BLaER1 (cell line): Measurements from ENCODE around the gene NSMCE3.

ENCODE experiments used
- H3K27ac ChIP-seq: shearing (Covaris generic); formaldehyde crosslinking; 2 replicates; pipeline ENCODE4 v1.8.1; 2022
- H3K27me3 ChIP-seq: shearing (Covaris generic); formaldehyde crosslinking; 2 replicates; pipeline ENCODE4 v1.8.1; 2022
- H3K36me3 ChIP-seq: shearing (Covaris generic); formaldehyde crosslinking; 2 replicates; pipeline ENCODE4 v1.8.1; 2022
- H3K4me1 ChIP-seq: shearing (Covaris generic); formaldehyde crosslinking; 2 replicates; pipeline ENCODE4 v1.8.1; 2022
- H3K4me2 ChIP-seq: shearing (Covaris generic); formaldehyde crosslinking; 2 replicates; pipeline ENCODE4 v1.8.1; 2022
- H3K4me3 ChIP-seq: shearing (Covaris generic); formaldehyde crosslinking; 2 replicates; pipeline ENCODE4 v1.8.1; 2022
- H3K9ac ChIP-seq: shearing (Covaris generic); formaldehyde crosslinking; 2 replicates; pipeline ENCODE4 v1.8.1; 2022
- H3K9me3 ChIP-seq: shearing (Covaris generic); formaldehyde crosslinking; 2 replicates; pipeline ENCODE4 v1.8.1; 2022
- H4K20me1 ChIP-seq: shearing (Covaris generic); formaldehyde crosslinking; 2 replicates; pipeline ENCODE4 v1.8.1; 2022
- Cebpa-rat ChIP-seq: shearing (Covaris generic); IDR thresholded peaks from 2 replicates; pipeline ENCODE4 v1.8.1; 2022

Gene NSMCE3

DNA sequence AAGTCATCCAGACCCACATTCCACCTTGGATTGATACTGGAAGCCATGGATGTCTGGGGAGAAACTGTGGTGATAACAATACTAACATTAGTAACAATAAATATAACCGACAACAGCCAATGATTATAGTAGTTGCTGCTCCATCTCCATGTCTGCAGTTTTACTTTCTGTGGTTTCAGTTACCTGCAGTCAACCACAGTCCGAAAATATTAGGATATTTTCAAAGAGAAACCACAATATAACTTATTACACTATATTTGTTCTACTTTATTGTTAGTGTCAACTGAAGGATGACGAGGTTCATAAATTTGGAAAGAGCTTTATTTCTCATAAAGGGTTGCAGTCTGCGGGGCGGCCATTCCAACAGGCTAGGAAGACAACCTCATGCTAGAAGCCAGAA is 2.6 kb upstream of the NSMCE3 start:
- Histone ChIP-seq H3K27me3 (no peaks in the 10 kb centered on the region), H3K36me3 (no peaks in the 10 kb centered on the region), H3K4me3 (no peak overlapping the region), H3K27ac (no peak overlapping the region), H3K4me1 (peaks cover 42% of the 10 kb centered on the region), H3K4me2 (peak overlapping the region; percentile 5; the same call in 1 of the 2 replicates), H3K9me3 (no peaks in the 10 kb centered on the region), H3K9ac (no peak overlapping the region), H4K20me1 (peaks cover 22% of the 10 kb centered on the region)
- no peak for TF ChIP-seq Cebpa-rat

DNA sequence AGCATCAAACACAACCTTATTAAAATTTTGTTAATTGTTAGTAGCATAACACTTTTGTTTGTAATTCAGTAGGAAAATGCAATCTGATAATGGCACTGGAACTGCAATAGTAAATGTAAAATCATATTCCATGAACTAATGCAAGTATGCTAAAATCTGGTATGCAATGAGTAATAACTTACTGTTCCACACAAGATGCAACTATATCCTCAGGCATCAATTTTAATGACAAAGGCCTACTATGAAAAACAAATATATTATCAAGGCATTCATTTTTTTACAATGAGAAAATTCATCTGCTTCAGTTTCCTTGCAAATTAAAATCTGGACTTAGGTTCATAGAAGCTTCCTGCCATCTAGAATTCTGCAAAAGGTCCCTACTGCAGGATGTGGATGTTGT is 1.4 kb upstream of the NSMCE3 start:
- Histone ChIP-seq H3K4me3 (no peak overlapping the region), H3K4me1 (peaks cover 53% of the 10 kb centered on the region), H3K27ac (no peak overlapping the region), H3K9ac (peak overlapping the region; percentile 92; the same call in 1 of the 2 replicates), H3K4me2 (peak overlapping the region; percentile 81), H3K27me3 (no peaks in the 10 kb centered on the region), H4K20me1 (peaks cover 34% of the 10 kb centered on the region), H3K36me3 (no peaks in the 10 kb centered on the region), H3K9me3 (no peaks in the 10 kb centered on the region)
- no peak for TF ChIP-seq Cebpa-rat

- no peak for TF ChIP-seq Cebpa-rat
- no peaks in the 10 kb centered on the region for H3K36me3 ChIP-seq
- peak overlapping the region; percentile 90 for H3K27ac ChIP-seq
- H3K9me3 ChIP-seq = no peaks in the 10 kb centered on the region
- peaks cover 38% of the 10 kb centered on the region for H4K20me1 ChIP-seq
- H3K4me2 ChIP-seq = peak overlapping the region; percentile 81
- H3K27me3 ChIP-seq = no peaks in the 10 kb centered on the region
- peaks cover 53% of the 10 kb centered on the region for H3K4me1 ChIP-seq
- H3K4me3 ChIP-seq = peak overlapping the region; percentile 92
- peak overlapping the region; percentile 92 for H3K9ac ChIP-seq
Measured at GRCh38 chr15:29270169-29270955, 740 bp upstream of the NSMCE3 start.

GRCh38 chr15:29268706-29269484 is 727 bp downstream of the NSMCE3 start:
- peak overlapping the region; percentile 92 for H3K9ac ChIP-seq
- no peak for TF ChIP-seq Cebpa-rat
- H3K9me3 ChIP-seq = no peaks in the 10 kb centered on the region
- no peaks in the 10 kb centered on the region for H3K27me3 ChIP-seq
- no peaks in the 10 kb centered on the region for H3K36me3 ChIP-seq
- H3K4me3 ChIP-seq = peak overlapping the region; percentile 92
- peaks cover 53% of the 10 kb centered on the region for H3K4me1 ChIP-seq
- H3K27ac ChIP-seq = peak overlapping the region; percentile 90
- peak overlapping the region; percentile 92 for H3K4me2 ChIP-seq
- H4K20me1 ChIP-seq = peaks cover 38% of the 10 kb centered on the region

DNA sequence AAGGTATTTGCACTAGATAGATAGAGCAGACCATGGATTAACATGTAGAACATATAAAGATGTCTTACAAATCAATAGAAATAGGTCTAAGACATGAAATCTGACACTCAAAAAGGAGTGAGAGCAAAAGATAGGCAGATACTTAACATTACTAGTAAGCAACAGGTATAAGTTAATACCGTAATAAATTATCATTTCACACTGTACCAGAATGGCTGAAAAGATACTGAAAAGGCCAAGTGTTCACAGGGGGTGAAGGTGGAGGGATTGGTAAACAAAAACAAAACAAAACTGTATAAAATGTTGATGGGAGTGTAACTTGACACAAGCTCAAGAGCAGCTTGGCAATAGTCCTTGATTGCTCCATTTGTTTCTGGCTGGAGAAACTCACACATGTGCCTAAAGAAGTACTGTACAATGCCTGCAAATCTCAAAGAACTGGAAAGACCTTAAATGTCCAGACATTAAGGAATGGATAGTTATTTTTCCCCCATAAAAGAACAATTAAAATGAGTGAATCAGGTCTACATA is 3.5 kb downstream of the NSMCE3 start:
- H3K4me2 ChIP-seq = no peak overlapping the region

DNA sequence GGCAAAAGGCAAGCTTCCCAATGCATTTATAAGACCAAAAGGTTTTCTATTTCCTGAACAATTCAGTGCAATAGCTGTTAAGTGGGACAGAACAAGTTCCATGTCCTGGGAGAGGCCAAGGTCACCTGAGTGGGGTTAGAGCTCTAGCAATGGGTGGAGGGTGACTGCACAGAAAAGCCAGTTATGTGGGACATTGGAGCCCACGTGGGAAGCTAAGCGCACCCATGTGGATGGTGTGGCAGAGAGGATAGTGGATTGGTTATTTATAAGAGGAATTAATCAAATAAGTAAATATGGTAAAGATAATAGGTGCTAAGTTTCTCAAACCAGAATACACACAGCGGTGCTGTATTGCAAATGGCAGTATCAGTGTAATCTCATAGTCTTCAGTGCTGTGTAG is 6.3 kb downstream of the NSMCE3 start:
- H3K36me3 ChIP-seq = no peaks in the 10 kb centered on the region
- H3K4me2 ChIP-seq = no peak overlapping the region
- H3K4me1 ChIP-seq = peaks cover 22% of the 10 kb centered on the region
- H3K27me3 ChIP-seq = no peaks in the 10 kb centered on the region
- no peak for TF ChIP-seq Cebpa-rat
- H3K9me3 ChIP-seq = no peaks in the 10 kb centered on the region
- H3K4me3 ChIP-seq = no peak overlapping the region
- no peak overlapping the region for H3K9ac ChIP-seq
- no peak overlapping the region for H3K27ac ChIP-seq
- H4K20me1 ChIP-seq = peaks cover 27% of the 10 kb centered on the region

More for the DNA sequence above, 3.5 kb downstream of the NSMCE3 start:
- H4K20me1 ChIP-seq = peaks cover 38% of the 10 kb centered on the region
- H3K9ac ChIP-seq = no peak overlapping the region
- no peak overlapping the region for H3K27ac ChIP-seq
- no peak for TF ChIP-seq Cebpa-rat
- H3K36me3 ChIP-seq = no peaks in the 10 kb centered on the region
- H3K27me3 ChIP-seq = no peaks in the 10 kb centered on the region
- H3K9me3 ChIP-seq = no peaks in the 10 kb centered on the region
- H3K4me3 ChIP-seq = no peak overlapping the region
- peaks cover 38% of the 10 kb centered on the region for H3K4me1 ChIP-seq

DNA sequence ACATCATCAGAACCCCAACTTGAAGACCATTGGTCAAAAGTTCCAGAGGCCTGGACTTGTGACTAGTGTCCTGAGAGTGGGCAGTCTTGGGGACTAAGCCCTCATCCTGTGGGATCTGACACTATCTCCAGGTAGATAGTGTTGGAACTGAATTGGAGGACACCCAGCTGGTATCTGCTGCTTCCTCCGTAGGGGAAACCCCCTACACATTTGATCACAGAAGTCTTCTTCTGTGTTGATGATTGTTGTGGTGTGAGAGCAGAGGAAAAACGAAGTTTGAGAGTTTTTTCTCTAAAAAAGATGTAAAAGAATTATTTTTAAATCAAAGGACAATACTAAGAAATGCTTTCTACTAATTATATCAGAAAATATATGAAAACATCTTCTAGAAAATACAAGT is 6.9 kb downstream of the NSMCE3 start:
- H3K4me3 ChIP-seq = no peak overlapping the region
- H3K27me3 ChIP-seq = no peaks in the 10 kb centered on the region
- no peak overlapping the region for H3K4me2 ChIP-seq
- TF ChIP-seq Cebpa-rat = no peak
- H3K9me3 ChIP-seq = no peaks in the 10 kb centered on the region
- H3K4me1 ChIP-seq = peaks cover 17% of the 10 kb centered on the region
- no peak overlapping the region for H3K9ac ChIP-seq
- H3K36me3 ChIP-seq = no peaks in the 10 kb centered on the region
- H3K27ac ChIP-seq = no peak overlapping the region
- H4K20me1 ChIP-seq = peaks cover 21% of the 10 kb centered on the region

DNA sequence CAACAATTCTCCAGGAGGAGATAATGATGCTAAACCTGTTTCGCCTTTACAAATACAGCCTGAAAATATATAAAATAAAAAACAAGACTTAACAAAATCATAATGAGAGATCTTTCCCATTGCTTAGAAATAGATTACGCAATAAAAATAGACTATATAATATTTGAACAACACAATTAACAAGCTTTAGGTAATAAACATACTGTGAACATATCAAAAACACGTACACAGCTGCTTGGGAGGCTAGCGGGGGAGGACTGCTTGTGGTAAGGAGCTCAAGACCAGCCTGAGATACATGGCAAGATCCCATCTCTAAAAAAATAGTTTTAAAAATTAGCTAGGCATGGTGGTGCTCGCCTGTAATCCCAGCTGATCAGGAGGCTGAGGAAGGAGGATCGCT is 8.7 kb downstream of the NSMCE3 start:
- no peak overlapping the region for H3K4me2 ChIP-seq
- TF ChIP-seq Cebpa-rat = peak; percentile 88
- no peaks in the 10 kb centered on the region for H3K36me3 ChIP-seq
- no peak overlapping the region for H3K27ac ChIP-seq
- no peaks in the 10 kb centered on the region for H3K4me1 ChIP-seq
- H3K9me3 ChIP-seq = no peaks in the 10 kb centered on the region
- no peaks in the 10 kb centered on the region for H3K27me3 ChIP-seq
- H3K9ac ChIP-seq = no peak overlapping the region
- 0 out of 2 replicates have a peak, but pooled peaks cover 3% of the 10 kb centered on the region for H4K20me1 ChIP-seq
- H3K4me3 ChIP-seq = no peak overlapping the region

GRCh38 chr15:29259233-29259632 is 10.4 kb downstream of the NSMCE3 start:
- Histone ChIP-seq H3K4me3 (no peak overlapping the region), H3K36me3 (no peaks in the 10 kb centered on the region), H3K27me3 (no peaks in the 10 kb centered on the region), H3K9ac (no peak overlapping the region), H4K20me1 (no peaks in the 10 kb centered on the region), H3K4me1 (no peaks in the 10 kb centered on the region), H3K9me3 (no peaks in the 10 kb centered on the region), H3K4me2 (no peak overlapping the region), H3K27ac (no peak overlapping the region)
- no peak for TF ChIP-seq Cebpa-rat

DNA sequence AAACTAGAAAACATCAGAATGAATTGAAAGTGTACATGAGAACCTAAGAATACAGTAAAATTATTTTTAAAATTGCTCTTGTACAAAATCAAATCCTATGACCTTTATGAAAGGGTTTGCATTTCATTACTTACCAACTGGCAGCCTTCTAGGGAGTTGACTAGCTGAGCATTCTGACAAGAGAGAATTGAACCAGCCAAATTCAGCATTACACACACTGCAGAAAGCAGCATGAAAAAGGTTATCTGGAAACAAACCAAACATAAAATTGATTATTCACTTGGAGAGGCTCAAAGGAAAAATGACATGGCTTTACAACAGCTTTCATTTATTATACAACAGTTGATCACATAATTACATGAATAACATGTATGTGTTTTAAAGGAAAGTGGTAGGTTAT is 17.4 kb downstream of the NSMCE3 start:
- no peak for TF ChIP-seq Cebpa-rat
- Histone ChIP-seq H4K20me1 (no peaks in the 10 kb centered on the region), H3K4me3 (no peak overlapping the region), H3K27me3 (no peaks in the 10 kb centered on the region), H3K27ac (no peak overlapping the region), H3K4me1 (no peaks in the 10 kb centered on the region), H3K9me3 (peaks cover 4% of the 10 kb centered on the region; the same call in 1 of the 2 replicates), H3K9ac (no peak overlapping the region), H3K36me3 (no peaks in the 10 kb centered on the region), H3K4me2 (no peak overlapping the region)
